ENCODE results near the gene CFAP44. TPM values are rescaled to one million over a fixed set of nuclear protein-coding genes. Genes with fewer than 3 reads are reported as not detected.

The CFAP44 gene
- total and polyA plus RNA-seq, 2 of the 4 experiments (the other 2 are of a cell fraction), result 0.90 to 1.7 TPM

- H3K36me3 ChIP-seq (ENCODE audit: control insufficient read depth, insufficient read depth, low read length), result no peaks in the 10 kb centered on the region
- no peak overlapping the region for H2AK9ac ChIP-seq (replicated peaks; ENCODE audit: low read depth, low read length, poor library complexity)
- H3K14ac ChIP-seq (replicated peaks; ENCODE audit: low read depth, low read length), result no peak overlapping the region
- no peak overlapping the region for H3K23ac ChIP-seq (ENCODE audit: low read depth, low read length)
- no peak overlapping the region for H2AFZ ChIP-seq (replicated peaks; ENCODE audit: low read length, poor library complexity)
- no peak overlapping the region for H3K9ac ChIP-seq (ENCODE audit: low read depth, low read length)
- ChIA-PET CTCF (interaction anchor here (0.6 kb wide), 1 partner anchor 21 kb away, joined by 3 read pairs; no protein-coding TSS in a partner anchor), POLR2A (ENCODE audit: unreplicated experiment) (no interaction called here)
- H2BK120ac ChIP-seq (ENCODE audit: low read depth, low read length), result no peak overlapping the region
- no peak overlapping the region for H4K5ac ChIP-seq (ENCODE audit: low read depth, low read length)
- H2AK5ac ChIP-seq (ENCODE audit: low read depth, low read length), result no peak overlapping the region
- DNase-seq (no peak), ATAC-seq (ENCODE audit: low read depth) (no peak)
- BruUV-seq (replicated peaks), result no TSS peak
- no peak overlapping the region for H2BK20ac ChIP-seq (ENCODE audit: low read depth, low read length)
- H3K79me1 ChIP-seq (ENCODE audit: low read depth in 1 of 2, low read length in 2 of 2), result no peaks in the 10 kb centered on the region
- in situ Hi-C loops (cut with MboI; ENCODE audit: low sequenced_read_pairs) (no loop called here), dilution Hi-C loops (cut with HindIII; ENCODE audit: low sequenced_read_pairs, unreplicated experiment) (no loop called here), intact Hi-C loops (cut with micrococcal nuclease) (no loop called here)
- H3K4me3 ChIP-seq (ENCODE audit: insufficient read depth, low read depth, low read length), result no peak overlapping the region
- H3K27me3 ChIP-seq (ENCODE audit: control insufficient read depth, insufficient read depth, low read length), result no peaks in the 10 kb centered on the region
- no peaks in the 10 kb centered on the region for H3K9me1 ChIP-seq (ENCODE audit: insufficient read depth, low read length)
- H3K4ac ChIP-seq (ENCODE audit: low read depth, low read length), result no peak overlapping the region
- no peak for TF ChIP-seq RCOR1 (IDR thresholded peaks at IDR 0.05; ENCODE audit: insufficient replicate concordance, low read length)
- no peak for TF ChIP-seq MXI1 (IDR thresholded peaks at IDR 0.05; ENCODE audit: borderline replicate concordance, low read depth, low read length)
- no peak for TF ChIP-seq MAZ (IDR thresholded peaks at IDR 0.05; ENCODE audit: borderline replicate concordance, low read depth, low read length)
- no peak for TF ChIP-seq NFE2L2 (IDR thresholded peaks at IDR 0.05; ENCODE audit: low read depth, low read length)
- no peak for TF ChIP-seq ELK1 (IDR thresholded peaks at IDR 0.05; ENCODE audit: borderline replicate concordance, low read depth, low read length)
- no peak for TF ChIP-seq BHLHE40 (IDR thresholded peaks at IDR 0.05; ENCODE audit: low read depth, low read length)
- no peak for TF ChIP-seq CEBPB (IDR thresholded peaks at IDR 0.05; ENCODE audit: low read depth, low read length)
- no peak for TF ChIP-seq RAD21 (IDR thresholded peaks at IDR 0.05; ENCODE audit: low read length)
- no peak for TF ChIP-seq USF2 (IDR thresholded peaks at IDR 0.05; ENCODE audit: low read depth, low read length)
- TF ChIP-seq SMC3 (IDR thresholded peaks at IDR 0.05; ENCODE audit: low read depth, low read length), result no peak
- no peak for TF ChIP-seq RFX5 (IDR thresholded peaks at IDR 0.05; ENCODE audit: low read depth, low read length)
- no peak for TF ChIP-seq POLR2A (IDR thresholded peaks at IDR 0.05; ENCODE audit: low read depth, low read length)
- no peak overlapping the region for H3K4me2 ChIP-seq (ENCODE audit: low read depth, low read length)
- H2BK5ac ChIP-seq (ENCODE audit: low read depth, low read length, poor library complexity, severe bottlenecking), result no peak overlapping the region
- no peaks in the 10 kb centered on the region for H4K20me1 ChIP-seq (ENCODE audit: insufficient read depth, low read length)
- H3K27ac ChIP-seq (ENCODE audit: insufficient read depth, low read length), result no peak overlapping the region
- H3K9me3 ChIP-seq (ENCODE audit: control insufficient read depth, insufficient read depth, low read length), result no peaks in the 10 kb centered on the region
- no peak overlapping the region for H3K56ac ChIP-seq (ENCODE audit: extremely low read depth, insufficient read depth, low read length)
- no peak overlapping the region for H4K8ac ChIP-seq (ENCODE audit: low read depth in 2 of 2, low read length in 2 of 2)
- no peak overlapping the region for H3K18ac ChIP-seq (ENCODE audit: low read depth, low read length)
- no peak overlapping the region for H4K91ac ChIP-seq (ENCODE audit: insufficient read depth, low read depth, low read length)
- peaks cover 2% of the 10 kb centered on the region; the same call in 1 of the 2 replicates for H3K4me1 ChIP-seq (ENCODE audit: control insufficient read depth, insufficient read depth, low read length)
- H2BK15ac ChIP-seq (ENCODE audit: low read depth, low read length), result no peak overlapping the region
Measured at GRCh38 chr3:113438224-113438623, 3.1 kb downstream of the CFAP44 start.

Data from IMR-90 (cell line).